B cell (primary cell): Measurements from ENCODE around the gene CTIF. TPM values are rescaled to one million over a fixed set of nuclear protein-coding genes. Genes with fewer than 3 reads are reported as not detected.

ENCODE experiments used
- ATAC-seq: fragments of 200-7000 bp; cut with Tn5 transposase; one replicate; pipeline ENCODE4 v1.10.0; 2021; ENCODE audit warnings: low read depth, mild to moderate bottlenecking, moderate number of reproducible peaks, moderate library complexity
- CTCF ChIA-PET: fragments of 350-600 bp; sonication (Branson Sonifier 250); formaldehyde crosslinking; loops from one replicate; lab custom pipeline; 2021; ENCODE audit warnings: antibody characterized with exemption, inconsistent platforms; lab: Charles Lee
- POLR2A ChIA-PET: fragments of 350-600 bp; sonication (Branson Sonifier 250); formaldehyde crosslinking; loops from one replicate; lab custom pipeline; 2021; ENCODE audit warnings: antibody characterized with exemption; lab: Charles Lee
- DNase-seq: peaks from one replicate; pipeline ENCODE4 v3.0.0; 2013
- H2AFZ ChIP-seq: 2 replicates; pipeline ENCODE4 v1.6.1; 2012; ENCODE audit warnings: mild to moderate bottlenecking, low read depth, low read length; ENCODE audit not compliant: insufficient read depth, poor library complexity, severe bottlenecking
- H3K27ac ChIP-seq, 2 donors: 1 replicate in 1 of 2; 2 replicates in 1 of 2; pipeline ENCODE4 v1.5.1; 2012 to 2013; ENCODE audit warnings: low read length in 2 of 2, mild to moderate bottlenecking in 2 of 2, moderate library complexity in 1 of 2
- H3K27me3 ChIP-seq, 4 experiments: fragments of 200-600 bp in 1 of 4; sonication (generic) in 1 of 4; replicated peaks in 1 of 4; 1 replicate in 2 of 4; 2 replicates in 2 of 4; pipeline versions ENCODE4 v1.6.1 to v1.7.0; 2013 to 2016; ENCODE audit warnings: low read length in 3 of 4, mild to moderate bottlenecking in 2 of 4, mixed read lengths in 1 of 4, moderate library complexity in 1 of 4; ENCODE audit not compliant: insufficient read depth in 4 of 4, control insufficient read depth in 3 of 4; ENCODE audit errors: control extremely low read depth in 1 of 4
- H3K36me3 ChIP-seq, 2 experiments: replicated peaks in 1 of 2; 1 replicate in 1 of 2; 2 replicates in 1 of 2; pipeline versions ENCODE4 v1.6.1 to v1.7.1; 2013; ENCODE audit warnings: low read length in 1 of 2; ENCODE audit not compliant: insufficient read depth in 2 of 2, control insufficient read depth in 1 of 2; ENCODE audit errors: control extremely low read depth in 1 of 2, extremely low read depth in 1 of 2
- H3K4me1 ChIP-seq, 2 donors: fragments of 200-600 bp in 1 of 2; sonication (generic) in 1 of 2; 1 replicate in 1 of 2; 2 replicates in 1 of 2; pipeline versions ENCODE4 v1.5.1 to v1.6.1; 2013 to 2017; ENCODE audit warnings: low read length in 2 of 2; ENCODE audit not compliant: control insufficient read depth in 2 of 2, insufficient read depth in 2 of 2
- H3K4me2 ChIP-seq: replicated peaks from 2 replicates; pipeline ENCODE3; 2012; ENCODE audit warnings: mild to moderate bottlenecking, low read depth, low read length; ENCODE audit not compliant: poor library complexity, severe bottlenecking
- H3K4me3 ChIP-seq, 5 experiments: fragments of 200-600 bp in 1 of 5; sonication (generic) in 1 of 5; 1 replicate in 3 of 5; 2 replicates in 2 of 5; pipeline versions ENCODE4 v1.5.1 to v1.7.0; 2011 to 2016; ENCODE audit warnings: low read length in 4 of 5, mild to moderate bottlenecking in 4 of 5, low read depth in 2 of 5, control low read depth in 1 of 5, moderate library complexity in 1 of 5; ENCODE audit not compliant: insufficient read depth in 1 of 5; ENCODE audit errors: control extremely low read depth in 1 of 5, extremely low read depth in 1 of 5
- H3K79me2 ChIP-seq: fragments of 200-600 bp; sonication (generic); one replicate; pipeline ENCODE4 v1.6.0; 2016; ENCODE audit warnings: low read length; ENCODE audit not compliant: control insufficient read depth, insufficient read depth
- H3K9ac ChIP-seq: fragments of 200-600 bp; sonication (generic); 2 replicates; pipeline ENCODE4 v1.6.1; 2017; ENCODE audit warnings: mild to moderate bottlenecking, low read length, moderate library complexity
- H3K9me3 ChIP-seq, 3 donors: one replicate each; pipeline versions ENCODE4 v1.6.1 to v1.7.1; 2013; ENCODE audit warnings: low read length in 2 of 3; ENCODE audit not compliant: control insufficient read depth in 2 of 3, insufficient read depth in 1 of 3; ENCODE audit errors: control extremely low read depth in 1 of 3
- H4K20me1 ChIP-seq: 2 replicates; pipeline ENCODE4 v1.6.0; 2012; ENCODE audit warnings: mild to moderate bottlenecking, low read length; ENCODE audit not compliant: insufficient read depth, control insufficient read depth, poor library complexity, severe bottlenecking
- H3K27ac Mint-ChIP-seq: one replicate; pipeline ENCODE4 v1.8.0; 2021; ENCODE audit warnings: mixed read lengths
- H3K27me3 Mint-ChIP-seq: one replicate; pipeline ENCODE4 v1.8.0; 2021; ENCODE audit warnings: mixed read lengths
- H3K4me1 Mint-ChIP-seq: one replicate; pipeline ENCODE4 v1.8.0; 2021; ENCODE audit warnings: mixed read lengths
- H3K4me3 Mint-ChIP-seq: one replicate; pipeline ENCODE4 v1.8.0; 2021; ENCODE audit warnings: mixed read lengths
- H3K9me3 Mint-ChIP-seq: one replicate; pipeline ENCODE4 v1.8.0; 2022; ENCODE audit warnings: mixed read lengths; ENCODE audit not compliant: insufficient read depth
- EZH2 ChIP-seq: IDR thresholded peaks from 2 replicates; pipeline ENCODE4 v1.6.1; 2012; ENCODE audit warnings: borderline replicate concordance, low read depth, mild to moderate bottlenecking, moderate library complexity, low read length; ENCODE audit not compliant: insufficient read depth, poor library complexity, severe bottlenecking
- WGBS: methylation state at CpG from one replicate; pipeline ENCODE4 v1.1.5; 2013; ENCODE audit warnings: missing lambda C conversion rate; ENCODE audit not compliant: insufficient coverage; 5-methylcytosine and 5-hydroxymethylcytosine counted together
- intact Hi-C: fragments of 100-400 bp; cut with micrococcal nuclease; formaldehyde crosslinking; loops from one replicate; pipeline ENCODE4 v1.10.0; 2022
- polyA plus RNA-seq: library from polyadenylated mRNA; depleted of rRNA; stranded (reverse); fragments of >200 nt; gene quantifications from 2 replicates; pipeline ENCODE4 v1.2.3, GENCODE V29; 2012
- total RNA-seq, 2 donors: library from RNA; stranded (reverse); fragments of 120-200 nt in 1 of 2; gene quantifications; 1 replicate in 1 of 2; 2 replicates in 1 of 2; pipeline versions ENCODE4 v1.2.3 to v1.2.4, GENCODE V29; 2013 to 2022
- TF ChIP-seq, protein P1 (sequence below): fragments of 200-600 bp; IDR thresholded peaks from one replicate; pipeline ENCODE4 v1.8.0; 2022; ENCODE audit warnings: antibody characterized with exemption, mild to moderate bottlenecking

Gene CTIF
- total and polyA plus RNA-seq, 2 donors (not counting 1 experiment from before 2014, with no cell fraction given): 3.6 to 16.2 TPM

- Histone ChIP-seq H3K4me2 (no peak overlapping the region), H3K27me3 (no peaks in the 10 kb centered on the region), H3K36me3 (no peaks in the 10 kb centered on the region), H3K27ac (no peak overlapping the region), H3K9ac (no peak overlapping the region), H3K9me3 (peaks cover 0 to 13% (median 5%) of the 10 kb centered on the region in 3 donors), H2AFZ (no peak overlapping the region), H4K20me1 (no peaks in the 10 kb centered on the region), H3K4me3 (no peak overlapping the region), H3K79me2 (no peaks in the 10 kb centered on the region), H3K4me1 (peaks cover 7 to 20% of the 10 kb centered on the region in 2 donors)
- WGBS: 83% methylated on average over 4 of the region's 4 CpGs
- no peaks in the 10 kb centered on the region for H3K27me3 Mint-ChIP-seq
- H3K27ac Mint-ChIP-seq: no peak overlapping the region
- ATAC-seq (no peak), DNase-seq (no peak)
- H3K9me3 Mint-ChIP-seq: peaks cover 5% of the 10 kb centered on the region
- POLR2A ChIA-PET: no interaction called here
- no peak overlapping the region for H3K4me3 Mint-ChIP-seq
- CTCF ChIA-PET: no interaction called here
- TF ChIP-seq, protein P1, sequence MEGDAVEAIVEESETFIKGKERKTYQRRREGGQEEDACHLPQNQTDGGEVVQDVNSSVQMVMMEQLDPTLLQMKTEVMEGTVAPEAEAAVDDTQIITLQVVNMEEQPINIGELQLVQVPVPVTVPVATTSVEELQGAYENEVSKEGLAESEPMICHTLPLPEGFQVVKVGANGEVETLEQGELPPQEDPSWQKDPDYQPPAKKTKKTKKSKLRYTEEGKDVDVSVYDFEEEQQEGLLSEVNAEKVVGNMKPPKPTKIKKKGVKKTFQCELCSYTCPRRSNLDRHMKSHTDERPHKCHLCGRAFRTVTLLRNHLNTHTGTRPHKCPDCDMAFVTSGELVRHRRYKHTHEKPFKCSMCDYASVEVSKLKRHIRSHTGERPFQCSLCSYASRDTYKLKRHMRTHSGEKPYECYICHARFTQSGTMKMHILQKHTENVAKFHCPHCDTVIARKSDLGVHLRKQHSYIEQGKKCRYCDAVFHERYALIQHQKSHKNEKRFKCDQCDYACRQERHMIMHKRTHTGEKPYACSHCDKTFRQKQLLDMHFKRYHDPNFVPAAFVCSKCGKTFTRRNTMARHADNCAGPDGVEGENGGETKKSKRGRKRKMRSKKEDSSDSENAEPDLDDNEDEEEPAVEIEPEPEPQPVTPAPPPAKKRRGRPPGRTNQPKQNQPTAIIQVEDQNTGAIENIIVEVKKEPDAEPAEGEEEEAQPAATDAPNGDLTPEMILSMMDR: no peak
- TF ChIP-seq EZH2: no peak
- H3K4me1 Mint-ChIP-seq: peaks cover 29% of the 10 kb centered on the region
- intact Hi-C loops: loop anchor here (10.0 kb wide), 1 partner anchor 304 kb away; no protein-coding TSS in a partner anchor
These were observed 132.1 kb downstream of the CTIF start for GRCh38 chr18:48670751-48671560.

GRCh38 chr18:48671561-48671945 is 132.7 kb downstream of the CTIF start:
- H3K9ac ChIP-seq: no peak overlapping the region
- Mint-ChIP-seq H3K27me3 (no peaks in the 10 kb centered on the region), H3K4me1 (peaks cover 29% of the 10 kb centered on the region), H3K9me3 (peaks cover 5% of the 10 kb centered on the region), H3K4me3 (no peak overlapping the region), H3K27ac (no peak overlapping the region)
- intact Hi-C loops: loop anchor here (10.0 kb wide), 1 partner anchor 303 kb away; no protein-coding TSS in a partner anchor
- TF ChIP-seq, protein P1: no peak
- no peak for TF ChIP-seq EZH2
- H3K9me3 ChIP-seq: peaks cover 0 to 13% (median 5%) of the 10 kb centered on the region in 3 donors
- ChIA-PET POLR2A (no interaction called here), CTCF (no interaction called here)
- DNase-seq (no peak), ATAC-seq (no peak)
- H3K36me3 ChIP-seq: no peaks in the 10 kb centered on the region
- no peaks in the 10 kb centered on the region for H4K20me1 ChIP-seq
- no peaks in the 10 kb centered on the region for H3K27me3 ChIP-seq
- no peak overlapping the region for H3K4me3 ChIP-seq
- H2AFZ ChIP-seq: no peak overlapping the region
- H3K27ac ChIP-seq: no peak overlapping the region
- H3K4me1 ChIP-seq: peaks cover 7 to 22% of the 10 kb centered on the region in 2 donors
- no peak overlapping the region for H3K4me2 ChIP-seq
- WGBS: no CpG with 5 or more reads among the region's 1 CpG
- no peaks in the 10 kb centered on the region for H3K79me2 ChIP-seq
